DMS 273 treated with DMSO at 0.1 percent for 48 hours (cell line): ENCODE results near the gene IMPA2.
A peak's percentile ranks its signal among the peaks of the same experiment; 100 is the strongest.
"Not testable (repeated sequence)": the region's sequence is repeated elsewhere in the genome, so short reads cannot be mapped to it uniquely, and the experiment has no call there.

Source experiments
- DNase-seq: peaks from one replicate; lab custom pipeline; 2025; lab: John Stamatoyannopoulos, UW

Gene IMPA2

DNA sequence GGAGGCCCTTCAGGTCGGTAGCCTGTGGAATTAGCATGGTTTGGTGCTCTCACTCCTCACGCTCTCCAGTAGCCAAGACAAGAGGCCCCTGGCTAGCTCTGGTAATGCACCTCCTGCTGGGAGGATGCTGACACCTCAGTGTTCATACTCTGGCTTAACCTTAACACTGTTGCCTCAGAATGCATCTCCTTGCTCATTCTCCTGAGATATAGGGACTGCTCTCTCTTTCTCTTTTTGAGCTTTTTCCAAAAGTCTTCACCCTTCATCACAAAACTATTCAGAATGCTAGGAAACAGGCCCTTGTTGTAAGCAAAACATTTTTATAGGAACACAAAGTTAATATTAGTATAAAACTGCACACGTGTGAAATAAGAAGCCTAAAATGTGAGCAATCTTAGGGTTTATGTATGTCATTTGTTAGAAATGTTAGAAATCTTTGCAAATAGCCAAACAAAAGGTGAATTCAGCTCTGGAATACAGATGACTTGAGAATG lies 17.3 kb upstream of the IMPA2 start:
- no peak for DNase-seq

GRCh38 chr18:11969904-11970835 lies 11.1 kb upstream of the IMPA2 start:
- DNase-seq = no peak

DNA sequence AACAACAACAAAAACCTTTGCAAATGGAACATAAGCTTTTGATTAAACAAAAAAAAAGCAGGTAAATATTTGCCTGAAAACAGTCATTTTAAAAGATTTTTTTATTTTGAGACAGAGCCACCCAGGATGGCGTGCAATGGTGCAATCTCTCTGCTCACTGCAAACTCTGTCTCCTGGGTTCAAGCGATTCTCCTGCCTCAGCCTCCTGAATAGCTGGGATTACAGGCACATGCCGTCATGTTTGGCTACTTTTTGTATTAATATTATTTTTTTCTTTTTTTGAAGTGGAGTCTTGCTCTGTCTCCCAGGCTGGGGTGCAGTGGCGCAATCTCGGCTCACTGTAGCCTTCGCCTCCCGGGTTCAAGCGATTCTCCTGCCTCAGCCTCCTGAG lies 10.5 kb upstream of the IMPA2 start:
- not testable (repeated sequence) for DNase-seq

- DNase-seq = no peak
These were observed 8.7 kb upstream of the IMPA2 start for GRCh38 chr18:11972371-11973174.

DNA sequence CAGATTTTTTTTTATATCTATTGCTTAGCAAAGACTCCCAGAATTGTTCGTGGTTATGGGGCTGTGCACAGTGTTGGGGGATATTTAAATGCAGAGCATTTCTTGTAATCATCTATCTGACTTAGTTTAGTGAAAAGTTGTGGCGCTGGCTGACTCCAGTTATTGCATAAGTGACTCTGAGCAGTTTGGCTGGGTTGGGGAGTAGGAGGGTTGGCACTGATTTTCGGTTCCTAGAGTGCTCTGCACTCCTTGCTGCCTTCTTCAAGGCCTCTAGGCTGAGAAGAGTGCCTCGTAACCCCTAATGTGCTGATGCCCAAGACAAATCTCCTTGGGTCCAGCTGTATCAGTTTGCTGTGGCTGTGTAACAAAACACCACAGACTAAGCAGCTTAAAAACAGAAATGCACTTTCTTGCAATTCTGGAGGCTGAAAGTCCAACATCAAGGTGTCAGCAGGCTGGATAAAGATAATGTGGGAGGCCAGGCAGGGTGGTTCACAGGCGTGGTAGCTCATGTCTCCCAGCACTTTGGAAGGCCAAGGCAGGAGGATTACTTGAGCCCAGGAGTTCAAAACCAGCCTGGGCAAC lies 6.5 kb upstream of the IMPA2 start:
- DNase-seq = no peak

GRCh38 chr18:11975723-11976122 lies 5.6 kb upstream of the IMPA2 start:
- DNase-seq = no peak

DNA sequence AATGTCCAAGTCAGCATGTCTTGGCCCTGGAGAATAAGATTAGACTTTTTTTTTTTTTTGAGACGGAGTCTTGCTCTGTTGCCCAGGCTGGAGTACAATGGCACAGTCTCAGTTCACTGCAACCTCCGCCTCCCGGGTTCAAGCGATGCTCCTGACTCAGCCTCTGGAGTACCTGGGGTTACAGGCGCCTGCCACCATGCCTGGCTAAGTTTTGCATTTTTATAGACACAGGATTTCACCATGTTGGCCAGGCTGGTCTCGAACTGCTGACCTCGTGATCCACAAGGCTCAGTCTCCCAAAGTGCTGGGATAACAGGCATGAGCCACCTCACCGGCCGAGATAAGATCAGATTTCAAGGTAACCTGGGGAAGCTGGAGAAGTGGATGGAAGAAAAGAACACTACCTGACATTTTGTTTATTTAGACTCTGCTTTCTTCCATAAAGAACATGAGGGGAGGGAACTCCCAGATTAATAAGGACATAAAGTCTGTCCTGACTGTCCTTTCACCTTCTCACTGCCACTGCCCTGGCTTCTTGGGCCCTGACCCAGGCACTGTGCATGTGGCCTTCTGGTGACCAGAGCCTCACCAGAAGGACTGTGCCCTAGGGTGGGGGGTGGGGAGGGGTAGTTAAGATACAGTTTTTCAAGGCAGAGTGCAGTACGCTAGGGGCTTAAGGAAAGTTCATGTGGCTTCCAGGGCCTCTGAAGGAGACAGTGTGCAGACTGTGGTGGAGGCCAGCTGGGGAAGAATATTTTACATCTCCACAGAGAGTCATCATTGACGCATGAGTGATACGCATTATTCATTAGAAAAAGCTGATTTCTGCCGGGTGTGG lies 4.8 kb upstream of the IMPA2 start:
- DNase-seq = peak; percentile 31

DNA sequence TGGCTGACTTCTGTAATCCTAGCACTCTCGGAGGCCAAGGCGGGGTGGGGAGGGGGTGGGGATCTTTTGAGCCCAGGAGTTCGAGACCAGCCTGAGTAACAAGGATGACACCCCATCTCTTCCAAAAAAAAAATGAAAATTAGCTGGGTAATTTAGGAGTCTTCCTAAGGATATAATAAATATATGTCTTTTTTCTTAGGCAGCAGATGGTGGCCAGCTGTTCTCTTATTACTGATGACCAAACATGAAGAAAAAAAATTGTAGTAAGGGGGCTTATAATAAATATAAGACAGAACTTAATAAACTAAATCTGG lies 4.2 kb upstream of the IMPA2 start:
- no peak for DNase-seq

DNA sequence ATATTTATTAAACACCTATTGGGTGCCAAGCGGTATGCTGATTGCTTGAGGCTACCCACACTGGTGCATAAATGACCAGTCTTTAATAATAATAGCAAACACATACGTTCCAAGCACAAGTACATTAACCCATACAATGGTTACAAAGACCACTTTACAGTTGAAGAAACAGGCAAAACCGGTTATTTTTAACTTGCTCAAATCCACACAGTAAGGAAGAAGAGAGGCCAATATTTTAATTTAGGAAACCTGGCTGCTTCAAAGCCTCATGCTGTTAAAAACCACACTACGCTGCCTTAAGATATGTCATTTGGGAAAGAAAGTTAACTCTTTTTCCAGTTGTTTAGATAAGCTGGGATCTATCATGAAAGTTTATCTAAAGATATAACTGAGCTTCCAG lies 2.4 kb upstream of the IMPA2 start:
- DNase-seq = no peak

GRCh38 chr18:11980163-11980493 lies 1.2 kb upstream of the IMPA2 start:
- DNase-seq = no peak

DNA sequence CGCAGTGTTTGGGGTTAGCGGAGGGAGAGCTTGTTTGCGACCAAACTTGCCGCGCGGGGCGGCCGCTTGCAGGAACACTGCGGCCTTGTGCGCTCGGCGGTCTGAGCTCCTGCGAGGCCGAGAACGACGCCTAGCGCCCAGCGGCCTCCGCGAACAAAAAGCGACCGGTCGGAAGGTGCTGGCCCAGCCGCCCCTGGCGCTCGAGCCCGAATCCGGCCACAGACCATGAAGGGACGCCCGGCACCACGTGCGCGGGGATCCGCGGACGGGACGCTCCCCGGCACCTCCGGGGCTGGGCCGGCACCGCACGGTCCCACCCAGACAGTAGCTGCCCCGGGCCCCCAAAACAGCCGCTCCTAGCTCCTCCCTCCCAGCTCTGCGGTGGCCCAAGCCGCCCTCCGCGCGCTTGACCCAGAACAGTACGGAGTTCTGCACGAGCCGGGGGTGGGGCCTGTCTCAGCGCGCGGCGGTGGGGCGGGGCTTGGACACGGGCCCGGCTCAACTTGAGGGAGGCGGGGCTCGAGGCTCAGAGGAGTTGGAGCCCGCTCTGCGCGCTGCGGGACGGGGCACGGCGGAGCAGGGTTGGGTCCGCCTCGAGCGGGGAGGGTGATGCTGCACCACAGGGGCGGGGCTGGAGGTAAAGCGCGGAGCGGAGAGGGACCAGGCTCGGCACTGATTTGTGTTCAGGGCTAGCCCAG lies 664 bp upstream of the IMPA2 start:
- peak; percentile 98 for DNase-seq

GRCh38 chr18:11981543-11982366 lies 448 bp downstream of the IMPA2 start:
- no peak for DNase-seq

DNA sequence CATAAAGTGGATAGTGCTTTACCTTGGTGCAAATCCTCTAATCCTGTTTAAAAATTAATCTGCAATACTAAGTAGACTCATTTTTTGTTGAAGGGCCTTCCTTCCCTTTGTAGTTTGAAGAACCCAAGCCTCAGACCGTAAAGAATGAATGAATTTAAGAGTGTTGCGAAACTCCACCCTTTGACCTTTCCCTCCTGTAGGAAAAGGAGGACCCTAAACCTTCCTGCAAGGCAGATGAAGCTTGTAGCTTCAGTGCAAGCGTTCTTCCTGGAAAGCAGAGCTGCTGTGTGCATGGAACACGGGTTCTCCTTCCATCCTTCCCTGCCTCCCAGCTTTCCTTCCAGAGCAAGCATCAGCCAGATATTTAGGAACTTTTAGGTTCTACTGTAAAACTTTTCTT lies 1.7 kb downstream of the IMPA2 start:
- DNase-seq = no peak

GRCh38 chr18:11983592-11983991 lies 2.3 kb downstream of the IMPA2 start:
- DNase-seq = no peak

DNA sequence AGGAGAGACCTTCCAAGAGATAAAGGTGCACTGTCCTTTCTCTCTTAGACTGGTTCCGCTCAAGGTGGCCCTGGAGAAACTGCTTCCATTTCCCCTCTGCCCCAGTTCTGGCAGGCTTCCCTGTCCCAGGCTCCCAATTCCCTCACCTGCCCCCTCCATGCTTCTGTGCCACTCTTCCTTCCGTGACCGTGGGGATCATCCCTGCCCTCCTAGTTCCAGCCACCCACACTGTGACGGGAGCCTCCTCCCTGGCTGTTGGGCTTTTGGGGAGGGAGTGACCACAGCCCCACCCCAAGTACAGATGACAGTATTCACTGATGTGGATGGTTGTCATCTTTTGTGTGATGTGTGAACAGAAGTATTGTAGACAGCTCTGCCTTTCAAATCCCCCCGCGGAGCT lies 2.8 kb downstream of the IMPA2 start:
- DNase-seq = no peak

- no peak for DNase-seq
These were observed 4.3 kb downstream of the IMPA2 start for GRCh38 chr18:11985586-11985985.

- DNase-seq = no peak
These were observed 4.8 kb downstream of the IMPA2 start for GRCh38 chr18:11986061-11986460.

DNA sequence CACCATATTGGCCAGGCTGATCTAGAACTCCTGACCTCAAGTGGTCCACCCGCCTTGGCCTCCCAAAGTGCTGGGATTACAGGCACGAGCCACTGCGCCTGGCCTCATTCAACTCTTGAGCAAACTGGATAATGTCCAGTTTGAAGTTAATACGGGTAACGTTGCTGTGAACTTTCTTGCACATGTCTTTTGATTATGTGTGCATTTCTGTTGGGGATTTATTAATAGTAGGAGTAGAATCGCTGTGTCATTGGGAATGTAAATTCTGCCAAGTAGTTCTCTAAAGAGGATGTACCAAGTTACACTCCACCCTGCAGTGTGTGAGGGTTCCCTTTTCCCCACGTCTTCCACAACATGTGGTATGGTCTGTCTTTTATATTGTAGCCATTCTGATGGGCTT lies 6.2 kb downstream of the IMPA2 start:
- no peak for DNase-seq

DNA sequence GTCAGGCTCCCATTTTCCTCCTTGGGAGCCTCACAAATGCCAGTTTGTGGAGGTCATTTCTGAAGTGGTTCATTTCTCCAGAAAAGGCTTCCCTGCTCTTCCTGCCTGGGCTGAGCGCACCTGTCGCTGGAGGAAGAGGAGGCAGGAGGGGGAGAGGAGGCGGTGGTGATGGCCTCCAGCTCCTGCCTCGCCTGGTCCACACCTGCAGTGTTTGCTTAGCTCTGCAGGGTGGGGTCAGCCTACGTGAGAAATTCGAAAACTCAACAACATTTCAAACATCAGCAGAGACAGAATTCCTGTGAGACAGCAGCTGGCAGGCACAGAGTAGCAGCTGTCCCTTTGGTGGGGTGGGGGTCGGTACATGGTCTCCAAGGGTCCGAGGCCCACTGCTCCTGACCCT lies 7.9 kb downstream of the IMPA2 start:
- no peak for DNase-seq

- DNase-seq = no peak
These were observed 8.7 kb downstream of the IMPA2 start for GRCh38 chr18:11989966-11990380.

GRCh38 chr18:11990539-11990938 lies 9.2 kb downstream of the IMPA2 start:
- DNase-seq = no peak
